Caco-2 (cell line): ENCODE data around the gene NKTR. TPM values are rescaled to one million over a fixed set of nuclear protein-coding genes. Genes with fewer than 3 reads are reported as not detected.

Experiments used
- total RNA-seq: library from RNA; stranded (reverse); gene quantifications from 2 replicates; pipeline ENCODE4 v1.2.3, GENCODE V29; 2022

NKTR gene
- total RNA-seq, 1 experiment from 2014 or later, result 66.6 TPM

Other genes starting within 250 kb of the NKTR start
- not detected in 2 replicates for gene LYZL4, start 190.1 kb upstream of the NKTR start, total RNA-seq
- gene VIPR1, start 98.0 kb upstream of the NKTR start, total RNA-seq, result 3.7 and 3.8 TPM in 2 replicates
- 33.4 and 36.4 TPM in 2 replicates for gene SEC22C, start 18.7 kb upstream of the NKTR start, total RNA-seq
- gene SS18L2, start 9.8 kb upstream of the NKTR start, total RNA-seq, result 37.3 and 38.7 TPM in 2 replicates
- 4.8 and 5.2 TPM in 2 replicates for gene ZBTB47, start 53.0 kb downstream of the NKTR start, total RNA-seq
- not detected in 2 replicates for gene KLHL40, start 84.9 kb downstream of the NKTR start, total RNA-seq
- gene HHATL, start 102.1 kb downstream of the NKTR start, total RNA-seq, result not detected in 2 replicates
- gene CCDC13, start 172.6 kb downstream of the NKTR start, total RNA-seq, result 0.82 and 1.4 TPM in 2 replicates
- gene HIGD1A, start 203.8 kb downstream of the NKTR start, total RNA-seq, result 108 and 112 TPM in 2 replicates
- gene ACKR2, start 208.8 kb downstream of the NKTR start, total RNA-seq, result 3.5 and 4.1 TPM in 2 replicates